ENCODE results near the gene RTCB. TPM values are rescaled to one million over a fixed set of nuclear protein-coding genes. Genes with fewer than 3 reads are reported as not detected.

The RTCB gene
- total RNA-seq, 2 donors from 2014 or later = 52.3 to 92.2 TPM

- Mint-ChIP-seq H3K4me1 (peaks cover 22% of the 10 kb centered on the region), H3K27ac (peak overlapping the region; percentile 96), H3K9me3 (no peaks in the 10 kb centered on the region), H3K36me3 (ENCODE audit: low read depth) (peaks cover 53% of the 10 kb centered on the region), H3K27me3 (no peaks in the 10 kb centered on the region), H3K4me3 (peak overlapping the region; percentile 92)
- no peak for ATAC-seq (replicated peaks)
These were observed 1.6 kb downstream of the RTCB start for GRCh38 chr22:32410459-32410858.

- ATAC-seq (replicated peaks) = no peak
- Mint-ChIP-seq H3K36me3 (ENCODE audit: low read depth) (peaks cover 58% of the 10 kb centered on the region), H3K9me3 (no peaks in the 10 kb centered on the region), H3K4me3 (peak overlapping the region; percentile 92), H3K27ac (no peak overlapping the region), H3K4me1 (peaks cover 22% of the 10 kb centered on the region), H3K27me3 (no peaks in the 10 kb centered on the region)
These were observed 2.1 kb downstream of the RTCB start for GRCh38 chr22:32409977-32410376.

DNA sequence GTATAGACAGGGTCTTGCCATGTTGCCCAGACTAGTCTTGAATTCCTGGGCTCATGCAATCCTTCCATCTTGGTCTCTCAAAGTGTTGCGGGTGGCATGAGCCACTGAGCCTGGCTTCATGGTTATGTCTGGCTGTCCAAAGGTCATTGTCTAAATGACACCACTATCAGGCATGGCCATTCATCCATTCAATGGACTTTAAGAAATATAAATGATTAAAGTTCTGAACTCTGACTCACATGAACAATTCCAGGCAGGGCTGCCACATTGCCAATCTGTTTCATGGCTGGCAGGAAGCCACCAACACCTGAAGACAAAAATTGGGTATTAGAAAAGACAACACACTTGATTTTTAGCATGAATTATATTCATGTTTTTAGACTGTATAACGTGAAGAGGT is 4.1 kb downstream of the RTCB start:
- H3K36me3 Mint-ChIP-seq (ENCODE audit: low read depth) = peaks cover 78% of the 10 kb centered on the region
- no peak overlapping the region for H3K4me3 Mint-ChIP-seq
- H3K27ac Mint-ChIP-seq = peak overlapping the region; percentile 30

DNA sequence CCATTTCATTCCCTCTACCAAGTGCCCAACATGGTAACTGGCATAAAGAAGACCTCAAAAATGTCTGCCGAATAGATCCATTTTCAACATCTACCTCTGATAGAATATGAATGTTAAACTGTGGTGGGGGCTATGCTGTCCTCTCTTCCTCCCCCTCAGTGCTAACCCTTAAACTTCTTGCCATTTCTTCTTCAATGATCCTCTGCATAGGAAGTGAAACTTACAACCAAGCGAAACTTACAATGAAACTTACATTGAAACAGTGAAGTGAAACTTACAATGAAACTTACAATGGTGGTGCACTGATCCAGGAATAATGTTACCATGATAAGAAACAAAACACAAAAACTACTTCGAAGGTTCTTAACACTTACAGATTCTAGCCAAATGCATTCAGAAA is 4.7 kb downstream of the RTCB start:
- H3K4me3 Mint-ChIP-seq = no peak overlapping the region
- H3K36me3 Mint-ChIP-seq (ENCODE audit: low read depth) = peaks cover 83% of the 10 kb centered on the region
- H3K27me3 Mint-ChIP-seq = no peaks in the 10 kb centered on the region
- H3K27ac Mint-ChIP-seq = peak overlapping the region; percentile 9
- no peak for ATAC-seq (replicated peaks)
- H3K9me3 Mint-ChIP-seq = no peaks in the 10 kb centered on the region
- peaks cover 22% of the 10 kb centered on the region for H3K4me1 Mint-ChIP-seq

More for the DNA sequence above, 4.1 kb downstream of the RTCB start:
- H3K27me3 Mint-ChIP-seq = no peaks in the 10 kb centered on the region
- no peak for ATAC-seq (replicated peaks)
- peaks cover 22% of the 10 kb centered on the region for H3K4me1 Mint-ChIP-seq
- no peaks in the 10 kb centered on the region for H3K9me3 Mint-ChIP-seq

DNA sequence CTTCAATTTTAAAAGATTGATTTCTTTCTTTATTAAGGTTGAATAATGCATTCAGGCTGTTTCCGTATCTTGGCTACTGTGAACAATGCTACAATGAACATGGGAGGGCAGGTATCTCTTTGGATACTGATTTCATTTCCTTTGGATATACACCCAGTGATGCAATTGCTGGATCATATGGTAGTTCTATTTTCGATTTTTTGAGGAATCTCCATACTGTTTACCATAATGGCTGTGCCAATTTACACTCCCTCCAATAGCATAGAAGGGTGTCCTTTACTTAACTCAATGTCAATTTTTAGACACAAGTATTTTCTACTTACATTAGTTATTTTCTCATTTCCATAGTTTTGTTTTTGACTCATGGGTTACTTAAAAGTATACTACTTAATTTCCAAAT is 8.0 kb downstream of the RTCB start:
- H3K27me3 Mint-ChIP-seq = no peaks in the 10 kb centered on the region
- peaks cover 100% of the 10 kb centered on the region for H3K36me3 Mint-ChIP-seq (ENCODE audit: low read depth)
- no peak for ATAC-seq (replicated peaks)

GRCh38 chr22:32401486-32401885 is 10.6 kb downstream of the RTCB start:
- Mint-ChIP-seq H3K27ac (no peak overlapping the region), H3K9me3 (no peaks in the 10 kb centered on the region), H3K4me3 (no peak overlapping the region), H3K27me3 (no peaks in the 10 kb centered on the region), H3K36me3 (ENCODE audit: low read depth) (peaks cover 100% of the 10 kb centered on the region), H3K4me1 (no peaks in the 10 kb centered on the region)
- ATAC-seq (replicated peaks) = no peak

More for the DNA sequence above, 8.0 kb downstream of the RTCB start:
- peaks cover 11% of the 10 kb centered on the region for H3K4me1 Mint-ChIP-seq
- H3K27ac Mint-ChIP-seq = no peak overlapping the region
- H3K4me3 Mint-ChIP-seq = no peak overlapping the region
- H3K9me3 Mint-ChIP-seq = no peaks in the 10 kb centered on the region

- Mint-ChIP-seq H3K4me3 (no peak overlapping the region), H3K27ac (no peak overlapping the region), H3K4me1 (no peaks in the 10 kb centered on the region), H3K9me3 (no peaks in the 10 kb centered on the region), H3K36me3 (ENCODE audit: low read depth) (peaks cover 100% of the 10 kb centered on the region), H3K27me3 (no peaks in the 10 kb centered on the region)
- ATAC-seq (replicated peaks) = no peak
These were observed 15.3 kb downstream of the RTCB start for GRCh38 chr22:32396746-32397145.

- Mint-ChIP-seq H3K36me3 (ENCODE audit: low read depth) (peaks cover 100% of the 10 kb centered on the region), H3K27ac (no peak overlapping the region)
- no peak for ATAC-seq (replicated peaks)
These were observed 15.8 kb downstream of the RTCB start for GRCh38 chr22:32396255-32396654.

DNA sequence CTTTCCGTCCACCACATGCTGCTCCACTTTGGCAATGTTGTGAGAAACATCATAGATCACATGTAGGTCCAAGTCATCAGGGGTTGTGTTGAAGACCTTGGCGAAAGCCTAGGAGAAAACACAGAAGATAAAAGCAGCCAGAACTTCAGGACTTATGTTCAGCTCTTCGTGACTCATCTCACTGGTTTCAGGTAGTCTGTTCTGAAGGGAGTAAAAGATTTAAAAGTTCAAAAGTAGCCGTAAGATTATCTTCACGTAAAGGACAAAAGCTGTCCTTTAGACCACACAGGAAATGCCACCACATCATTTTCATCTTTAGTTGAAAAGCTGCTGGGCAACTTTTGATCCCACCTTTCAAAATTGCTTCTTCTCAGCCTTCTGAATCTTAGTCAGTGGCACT is 16.9 kb downstream of the RTCB start:
- peaks cover 100% of the 10 kb centered on the region for H3K36me3 Mint-ChIP-seq (ENCODE audit: low read depth)
- H3K4me3 Mint-ChIP-seq = no peak overlapping the region
- H3K27me3 Mint-ChIP-seq = no peaks in the 10 kb centered on the region
- H3K4me1 Mint-ChIP-seq = no peaks in the 10 kb centered on the region
- H3K9me3 Mint-ChIP-seq = no peaks in the 10 kb centered on the region
- peak; percentile 79 for ATAC-seq (replicated peaks)
- H3K27ac Mint-ChIP-seq = peak overlapping the region; percentile 46

More at GRCh38 chr22:32396255-32396654, 15.8 kb downstream of the RTCB start:
- no peaks in the 10 kb centered on the region for H3K27me3 Mint-ChIP-seq
- H3K4me3 Mint-ChIP-seq = no peak overlapping the region
- no peaks in the 10 kb centered on the region for H3K9me3 Mint-ChIP-seq
- H3K4me1 Mint-ChIP-seq = no peaks in the 10 kb centered on the region

DNA sequence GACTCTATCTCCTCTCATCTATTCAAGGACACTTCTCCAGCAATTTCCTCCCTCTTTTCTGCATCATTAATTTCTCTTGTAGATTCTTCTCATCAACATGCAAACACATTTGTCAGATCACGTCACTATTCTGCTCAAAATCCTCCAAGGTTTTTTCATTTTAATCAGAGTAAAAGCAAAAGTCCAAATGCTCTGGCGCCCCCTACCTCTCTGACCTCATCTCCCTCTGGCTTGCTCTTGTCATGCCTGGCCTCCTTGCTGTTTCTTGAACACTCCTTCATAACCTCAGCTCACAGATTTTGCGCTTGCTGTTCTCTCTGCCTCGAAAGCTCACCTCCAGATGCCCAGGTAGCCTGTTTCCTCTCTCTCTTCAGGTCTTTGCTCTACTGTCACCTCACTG is 22.4 kb downstream of the RTCB start:
- H3K4me1 Mint-ChIP-seq = no peaks in the 10 kb centered on the region
- no peaks in the 10 kb centered on the region for H3K9me3 Mint-ChIP-seq
- peaks cover 91% of the 10 kb centered on the region for H3K36me3 Mint-ChIP-seq (ENCODE audit: low read depth)
- ATAC-seq (replicated peaks) = no peak
- H3K4me3 Mint-ChIP-seq = no peak overlapping the region
- H3K27ac Mint-ChIP-seq = peak overlapping the region; percentile 33
- no peaks in the 10 kb centered on the region for H3K27me3 Mint-ChIP-seq

DNA sequence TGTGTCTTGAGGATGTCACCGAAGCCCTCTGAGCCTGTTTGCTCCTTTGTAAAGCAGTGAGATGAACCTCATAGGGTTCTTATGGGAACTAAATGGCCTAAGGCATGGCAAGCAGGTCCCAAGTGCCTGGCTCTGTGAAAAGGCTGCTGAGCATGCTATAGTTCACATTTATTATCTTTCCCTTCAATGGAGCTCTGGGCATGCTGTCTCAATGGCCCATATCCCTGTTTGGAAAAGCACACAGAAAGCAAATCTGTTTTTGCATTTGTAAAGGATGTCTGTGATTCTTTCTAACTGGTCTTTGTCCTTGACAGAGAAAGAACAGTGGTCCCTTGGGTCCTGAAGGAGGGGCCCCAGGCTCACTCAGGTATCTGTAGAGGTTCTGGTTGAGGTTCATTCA is 26.4 kb downstream of the RTCB start:
- no peak overlapping the region for H3K27ac Mint-ChIP-seq

GRCh38 chr22:32380991-32381390 is 31.1 kb downstream of the RTCB start:
- Mint-ChIP-seq H3K4me3 (no peak overlapping the region), H3K36me3 (ENCODE audit: low read depth) (peaks cover 4% of the 10 kb centered on the region), H3K27me3 (no peaks in the 10 kb centered on the region), H3K27ac (no peak overlapping the region), H3K9me3 (no peaks in the 10 kb centered on the region), H3K4me1 (no peaks in the 10 kb centered on the region)
- no peak for ATAC-seq (replicated peaks)

More for the DNA sequence above, 26.4 kb downstream of the RTCB start:
- Mint-ChIP-seq H3K4me1 (no peaks in the 10 kb centered on the region), H3K9me3 (no peaks in the 10 kb centered on the region), H3K27me3 (no peaks in the 10 kb centered on the region), H3K4me3 (no peak overlapping the region), H3K36me3 (ENCODE audit: low read depth) (peaks cover 51% of the 10 kb centered on the region)
- ATAC-seq (replicated peaks) = no peak

DNA sequence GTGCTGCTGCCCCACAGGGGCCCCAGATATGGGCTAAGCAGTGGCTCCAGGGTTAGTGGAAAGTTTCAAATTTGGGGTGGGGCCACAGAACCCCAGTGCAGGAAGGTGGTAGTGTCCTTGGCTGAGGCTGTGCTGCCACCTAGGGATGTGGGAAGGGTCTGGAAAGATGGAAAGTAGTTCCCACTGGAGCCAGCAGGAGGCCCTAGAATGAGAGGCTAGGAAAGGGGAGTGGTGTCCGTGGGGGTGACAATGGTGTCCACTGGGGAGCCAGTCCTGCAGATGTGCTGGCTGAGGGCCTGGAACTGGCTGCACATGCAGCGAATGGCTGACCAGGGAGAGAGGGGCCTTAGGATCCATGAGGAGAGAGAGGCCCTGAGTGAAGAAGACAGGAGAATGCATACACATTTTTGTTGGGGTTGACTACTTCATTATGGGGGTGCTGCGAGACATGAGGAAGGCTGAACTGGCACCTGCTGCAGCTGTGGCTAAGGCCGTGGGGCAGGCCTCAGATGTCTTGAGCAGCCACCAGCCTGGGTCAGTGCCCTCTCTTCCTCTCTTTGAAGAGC is 33.3 kb downstream of the RTCB start:
- Mint-ChIP-seq H3K4me1 (no peaks in the 10 kb centered on the region), H3K27me3 (no peaks in the 10 kb centered on the region), H3K4me3 (no peak overlapping the region), H3K9me3 (no peaks in the 10 kb centered on the region), H3K36me3 (ENCODE audit: low read depth) (no peaks in the 10 kb centered on the region), H3K27ac (no peak overlapping the region)
- peak; percentile 35 for ATAC-seq (replicated peaks)

DNA sequence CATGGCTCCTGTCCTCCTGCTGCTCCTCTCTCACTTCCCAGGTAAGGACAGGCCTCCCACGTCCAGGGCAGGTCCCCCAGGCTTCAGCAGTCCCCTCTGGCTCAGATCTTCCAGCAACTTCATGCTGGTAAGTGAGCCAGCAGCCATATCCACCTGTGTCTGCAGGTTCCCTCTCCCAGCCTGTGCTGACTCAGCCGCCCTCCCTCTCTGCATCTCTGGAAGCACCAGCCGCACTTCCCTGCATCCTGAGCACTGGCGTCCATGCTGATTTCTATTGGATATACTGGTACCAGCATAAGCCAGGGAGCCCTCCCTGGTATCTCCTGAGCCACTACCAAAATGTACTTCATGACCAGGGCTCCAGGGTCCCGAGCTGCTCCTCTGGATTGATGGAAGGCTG is 35.4 kb downstream of the RTCB start:
- Mint-ChIP-seq H3K27me3 (no peaks in the 10 kb centered on the region), H3K9me3 (no peaks in the 10 kb centered on the region), H3K27ac (no peak overlapping the region), H3K4me1 (no peaks in the 10 kb centered on the region), H3K36me3 (ENCODE audit: low read depth) (no peaks in the 10 kb centered on the region), H3K4me3 (no peak overlapping the region)
- no peak for ATAC-seq (replicated peaks)

DNA sequence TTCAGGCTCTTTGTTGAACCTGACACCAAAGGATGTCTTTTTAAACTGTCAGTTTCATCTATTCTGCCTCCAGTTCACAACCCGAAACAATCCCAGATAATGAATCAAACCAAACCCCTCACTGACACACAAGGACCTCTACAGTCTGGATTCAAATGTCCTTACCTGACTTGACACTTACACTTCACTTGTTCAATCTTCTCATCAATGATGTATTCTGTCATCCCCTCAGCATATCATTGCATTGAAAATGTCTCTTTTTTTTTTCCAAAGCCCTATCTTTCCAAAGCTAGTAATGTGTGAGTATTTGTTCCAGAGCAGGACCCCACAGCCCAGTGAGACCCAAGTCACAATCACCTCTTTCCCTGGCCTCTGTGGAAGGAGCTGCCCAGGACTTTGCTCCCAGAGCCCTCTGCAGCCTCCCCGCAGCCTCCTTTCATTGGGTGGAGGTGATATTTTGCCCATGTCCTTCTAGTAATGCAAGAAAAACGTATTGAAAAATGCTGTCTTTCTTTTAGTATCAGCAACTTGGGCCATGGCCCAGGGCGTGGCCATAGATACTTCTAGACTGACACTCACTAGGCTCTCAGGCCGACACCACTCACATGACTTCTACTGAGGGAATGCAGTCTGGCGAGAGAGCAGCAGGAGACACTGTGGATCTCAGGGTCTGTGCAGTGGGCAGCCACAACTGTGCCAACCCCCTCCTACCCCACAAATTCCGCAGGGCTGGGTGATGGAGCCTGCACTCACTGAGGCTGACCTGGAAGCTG is 36.2 kb downstream of the RTCB start:
- Mint-ChIP-seq H3K36me3 (ENCODE audit: low read depth) (no peaks in the 10 kb centered on the region), H3K9me3 (no peaks in the 10 kb centered on the region), H3K4me3 (no peak overlapping the region), H3K4me1 (no peaks in the 10 kb centered on the region), H3K27ac (no peak overlapping the region), H3K27me3 (no peaks in the 10 kb centered on the region)
- ATAC-seq (replicated peaks) = no peak

Data from activated T-helper 17 cell treated with anti-CD3 and anti-CD28 coated beads, Interleukin-2, amount 50 U/mL, for 72 hours (primary cell).